Measurements from ENCODE around the gene TBX22. TPM values are rescaled to one million over a fixed set of nuclear protein-coding genes. Genes with fewer than 3 reads are reported as not detected.

Gene TBX22
- total RNA-seq: not detected

GRCh38 chrX:80014141-80014940 is at the start of gene TBX22:
Gene TBX22 (plus strand): TSS chrX:80014753. CDS start chrX:80022270, 7,517 bp downstream.
- intact Hi-C loops (cut with DNase I; ENCODE audit: low total_unique reads): no loop called here
- TF ChIP-seq CTCF (IDR thresholded peaks at IDR 0.05): no peak
- TF ChIP-seq POLR2A (IDR thresholded peaks at IDR 0.05): no peak
- no peak within 1 kb of the TSS for H3K4me3 ChIP-seq (ENCODE audit: low read depth, poor library complexity, severe bottlenecking)
- DNase-seq (ENCODE audit: low spot score in 2 of 2): no peak
- 50 to 62% methylated on average over 4 to 5 of the region's 5 CpGs for WGBS, 2 donors

GRCh38 chrX:79975605-79976004 is 38.9 kb upstream of the TBX22 start:
- TF ChIP-seq POLR2A (IDR thresholded peaks at IDR 0.05) (no peak), CTCF (IDR thresholded peaks at IDR 0.05) (no peak)
- intact Hi-C loops (cut with DNase I; ENCODE audit: low total_unique reads): no loop called here
- H3K4me3 ChIP-seq (ENCODE audit: low read depth, poor library complexity, severe bottlenecking): no peak overlapping the region
- DNase-seq (ENCODE audit: low spot score in 2 of 2): no peak

GRCh38 chrX:80004458-80004857 is 10.1 kb upstream of the TBX22 start:
- intact Hi-C loops (cut with DNase I; ENCODE audit: low total_unique reads): no loop called here
- no peak for DNase-seq (ENCODE audit: low spot score in 2 of 2)
- no peak for TF ChIP-seq CTCF (IDR thresholded peaks at IDR 0.05)
- no peak for TF ChIP-seq POLR2A (IDR thresholded peaks at IDR 0.05)
- H3K4me3 ChIP-seq (ENCODE audit: low read depth, poor library complexity, severe bottlenecking): no peak overlapping the region
- 49 to 76% methylated on average over 2 of the region's 2 CpGs for WGBS, 2 donors

- H3K4me3 ChIP-seq (ENCODE audit: low read depth, poor library complexity, severe bottlenecking): no peak overlapping the region
- no peak for TF ChIP-seq POLR2A (IDR thresholded peaks at IDR 0.05)
- TF ChIP-seq CTCF (IDR thresholded peaks at IDR 0.05): no peak
- intact Hi-C loops (cut with DNase I; ENCODE audit: low total_unique reads): no loop called here
- no peak for DNase-seq (ENCODE audit: low spot score in 2 of 2)
- whole genome bisulfite sequencing, 2 donors: 78 to 90% methylated on average over 10 of the region's 10 CpGs
These were observed 3.0 kb upstream of the TBX22 start for GRCh38 chrX:80011522-80011921.

GRCh38 chrX:80016182-80016581 is 1.6 kb downstream of the TBX22 start:
- 65 to 66% methylated on average over 3 of the region's 3 CpGs for WGBS, 2 donors
- H3K4me3 ChIP-seq (ENCODE audit: low read depth, poor library complexity, severe bottlenecking): no peak overlapping the region
- TF ChIP-seq POLR2A (IDR thresholded peaks at IDR 0.05) (no peak), CTCF (IDR thresholded peaks at IDR 0.05) (no peak)
- no peak for DNase-seq (ENCODE audit: low spot score in 2 of 2)
- intact Hi-C loops (cut with DNase I; ENCODE audit: low total_unique reads): no loop called here

- TF ChIP-seq CTCF (IDR thresholded peaks at IDR 0.05) (no peak), POLR2A (IDR thresholded peaks at IDR 0.05) (no peak)
- H3K4me3 ChIP-seq (ENCODE audit: low read depth, poor library complexity, severe bottlenecking): no peak overlapping the region
- DNase-seq (ENCODE audit: low spot score in 2 of 2): no peak
- intact Hi-C loops (cut with DNase I; ENCODE audit: low total_unique reads): no loop called here
- 7 to 43% methylated on average over 4 of the region's 4 CpGs for WGBS, 2 donors
These were observed 7.1 kb downstream of the TBX22 start for GRCh38 chrX:80021621-80022020.
